ENCODE data around the gene ITGAV.
A peak's percentile ranks its signal among the peaks of the same experiment; 100 is the strongest.

ITGAV gene

GRCh38 chr2:186636800-186637496 lies 47.1 kb downstream of the ITGAV start:
- Mint-ChIP-seq H3K27ac (no peak overlapping the region), H3K4me1 (no peaks in the 10 kb centered on the region), H3K36me3 (ENCODE audit: low read depth) (peaks cover 15% of the 10 kb centered on the region)

GRCh38 chr2:186637497-186637800 lies 47.6 kb downstream of the ITGAV start:
- Mint-ChIP-seq H3K4me1 (no peaks in the 10 kb centered on the region), H3K36me3 (ENCODE audit: low read depth) (peaks cover 15% of the 10 kb centered on the region), H3K9me3 (no peaks in the 10 kb centered on the region), H3K27ac (no peak overlapping the region), H3K4me3 (no peak overlapping the region), H3K27me3 (ENCODE audit: low read depth) (no peaks in the 10 kb centered on the region)
- TF ChIP-seq CTCF (IDR thresholded peaks at IDR 0.05; ENCODE audit: unreplicated experiment in 3 of 3) = no peak

More at GRCh38 chr2:186636800-186637496, 47.1 kb downstream of the ITGAV start:
- no peak overlapping the region for H3K4me3 Mint-ChIP-seq
- H3K9me3 Mint-ChIP-seq = no peaks in the 10 kb centered on the region
- TF ChIP-seq CTCF (IDR thresholded peaks at IDR 0.05; ENCODE audit: unreplicated experiment in 3 of 3) = no peak
- no peaks in the 10 kb centered on the region for H3K27me3 Mint-ChIP-seq (ENCODE audit: low read depth)

GRCh38 chr2:186639939-186640338 lies 50.1 kb downstream of the ITGAV start:
- Mint-ChIP-seq H3K27ac (no peak overlapping the region), H3K36me3 (ENCODE audit: low read depth) (peaks cover 27% of the 10 kb centered on the region)
- no peak for TF ChIP-seq CTCF (IDR thresholded peaks at IDR 0.05; ENCODE audit: unreplicated experiment in 3 of 3)

GRCh38 chr2:186641132-186641806 lies 51.4 kb downstream of the ITGAV start:
- no peaks in the 10 kb centered on the region for H3K27me3 Mint-ChIP-seq (ENCODE audit: low read depth)
- no peak for TF ChIP-seq CTCF (IDR thresholded peaks at IDR 0.05; ENCODE audit: unreplicated experiment in 3 of 3)
- H3K9me3 Mint-ChIP-seq = no peaks in the 10 kb centered on the region
- H3K36me3 Mint-ChIP-seq (ENCODE audit: low read depth) = peaks cover 33% of the 10 kb centered on the region
- no peak overlapping the region for H3K4me3 Mint-ChIP-seq
- no peak overlapping the region for H3K27ac Mint-ChIP-seq
- H3K4me1 Mint-ChIP-seq = no peaks in the 10 kb centered on the region

More at GRCh38 chr2:186639939-186640338, 50.1 kb downstream of the ITGAV start:
- no peaks in the 10 kb centered on the region for H3K27me3 Mint-ChIP-seq (ENCODE audit: low read depth)
- H3K4me1 Mint-ChIP-seq = no peaks in the 10 kb centered on the region
- H3K4me3 Mint-ChIP-seq = no peak overlapping the region
- H3K9me3 Mint-ChIP-seq = no peaks in the 10 kb centered on the region

- Mint-ChIP-seq H3K27ac (no peak overlapping the region), H3K4me3 (no peak overlapping the region), H3K36me3 (ENCODE audit: low read depth) (peaks cover 37% of the 10 kb centered on the region), H3K4me1 (no peaks in the 10 kb centered on the region), H3K27me3 (ENCODE audit: low read depth) (no peaks in the 10 kb centered on the region), H3K9me3 (no peaks in the 10 kb centered on the region)
- peak; percentile 68 to 76 (median 72) for TF ChIP-seq CTCF (IDR thresholded peaks at IDR 0.05; ENCODE audit: unreplicated experiment in 3 of 3)
Measured at GRCh38 chr2:186641807-186642321, 52.0 kb downstream of the ITGAV start.
